ENCODE measurements around the gene SERTM2.
"Not testable (repeated sequence)": the region's sequence is repeated elsewhere in the genome, so short reads cannot be mapped to it uniquely, and the experiment has no call there.

The SERTM2 gene

DNA sequence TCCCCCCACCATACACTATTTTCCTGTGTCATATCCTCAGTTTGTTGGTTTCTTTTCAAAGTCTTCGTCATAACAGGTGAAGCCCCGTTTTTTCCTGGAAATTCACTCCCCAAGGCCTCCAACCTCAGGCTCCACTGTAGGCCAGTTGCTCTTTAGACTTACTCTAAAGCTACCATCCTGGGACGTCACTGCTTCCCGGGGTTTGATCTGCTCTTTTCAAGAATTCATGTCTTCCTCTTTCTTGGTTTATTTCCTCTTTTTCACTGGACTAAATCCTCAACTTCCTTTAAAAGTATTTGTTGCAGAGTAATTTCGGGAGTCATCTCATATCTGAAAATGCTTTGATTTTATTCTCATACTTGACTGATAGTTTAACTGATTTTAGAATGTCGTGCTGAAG lies 6.5 kb upstream of the SERTM2 start:
- no peak overlapping the region for H3K27ac ChIP-seq (ENCODE audit: low read length)
- H3K4me1 ChIP-seq (ENCODE audit: control insufficient read depth in 1 of 2, insufficient read depth in 2 of 2, low read length in 2 of 2), result no peaks in the 10 kb centered on the region
- H3K9me3 ChIP-seq (ENCODE audit: control insufficient read depth in 1 of 2, low read length in 2 of 2), result no peaks in the 10 kb centered on the region
- H3K36me3 ChIP-seq (ENCODE audit: control insufficient read depth in 1 of 2, insufficient read depth in 2 of 2, low read length in 2 of 2), result no peaks in the 10 kb centered on the region
- H3K4me3 ChIP-seq (ENCODE audit: low read depth in 1 of 2, low read length in 2 of 2), result no peak overlapping the region
- H3K27me3 ChIP-seq (ENCODE audit: low read depth, low read length), result no peaks in the 10 kb centered on the region

DNA sequence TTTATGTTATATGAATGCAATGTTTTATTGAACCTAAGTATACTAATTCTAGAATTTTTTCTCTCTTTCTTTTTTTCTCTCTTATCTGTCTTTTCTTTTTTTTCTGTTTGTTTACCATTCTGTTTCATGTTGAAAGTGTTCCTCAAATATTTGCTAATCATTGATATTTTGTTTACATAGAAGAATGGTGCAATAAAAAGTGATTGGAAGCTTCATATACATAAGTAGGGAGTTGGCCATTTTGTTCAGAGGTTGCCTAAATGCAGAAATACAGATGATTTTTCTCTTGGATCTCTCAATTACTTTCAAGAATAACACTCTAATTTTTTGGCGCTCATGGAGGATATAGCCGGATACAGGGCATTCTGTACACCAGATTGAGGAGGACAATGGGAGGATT lies 5.7 kb upstream of the SERTM2 start:
- H3K4me3 ChIP-seq (ENCODE audit: low read depth in 1 of 2, low read length in 2 of 2), result no peak overlapping the region
- no peak overlapping the region for H3K27ac ChIP-seq (ENCODE audit: low read length)
- no peaks in the 10 kb centered on the region for H3K9me3 ChIP-seq (ENCODE audit: control insufficient read depth in 1 of 2, low read length in 2 of 2)
- no peaks in the 10 kb centered on the region for H3K36me3 ChIP-seq (ENCODE audit: control insufficient read depth in 1 of 2, insufficient read depth in 2 of 2, low read length in 2 of 2)
- H3K4me1 ChIP-seq (ENCODE audit: control insufficient read depth in 1 of 2, insufficient read depth in 2 of 2, low read length in 2 of 2), result no peaks in the 10 kb centered on the region
- no peaks in the 10 kb centered on the region for H3K27me3 ChIP-seq (ENCODE audit: low read depth, low read length)

DNA sequence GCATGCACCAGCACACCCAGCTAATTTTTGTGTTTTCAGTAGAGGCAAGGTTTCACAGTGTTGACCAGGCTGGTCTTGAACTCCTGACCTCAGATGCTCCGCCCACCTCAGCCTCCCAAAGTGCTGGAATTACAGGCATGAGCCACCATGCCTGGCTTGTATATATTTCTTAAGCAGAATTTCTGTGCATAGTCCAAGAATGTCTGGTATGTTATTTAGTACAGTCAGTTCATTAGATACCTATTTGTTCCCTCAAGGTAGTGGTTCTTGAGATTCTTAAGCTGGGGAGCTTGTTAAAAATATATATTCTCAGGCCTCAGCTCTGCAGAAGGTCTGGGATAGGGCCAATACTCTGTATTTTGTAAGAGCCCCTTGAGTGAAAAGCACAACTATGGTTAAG lies 4.6 kb upstream of the SERTM2 start:
- Histone ChIP-seq H3K36me3 (ENCODE audit: control insufficient read depth in 1 of 2, insufficient read depth in 2 of 2, low read length in 2 of 2) (no peaks in the 10 kb centered on the region), H3K4me1 (ENCODE audit: control insufficient read depth in 1 of 2, insufficient read depth in 2 of 2, low read length in 2 of 2) (no peaks in the 10 kb centered on the region), H3K4me3 (ENCODE audit: low read depth in 1 of 2, low read length in 2 of 2) (no peak overlapping the region), H3K27me3 (ENCODE audit: low read depth, low read length) (no peaks in the 10 kb centered on the region), H3K27ac (ENCODE audit: low read length) (no peak overlapping the region), H3K9me3 (ENCODE audit: control insufficient read depth in 1 of 2, low read length in 2 of 2) (no peaks in the 10 kb centered on the region)

DNA sequence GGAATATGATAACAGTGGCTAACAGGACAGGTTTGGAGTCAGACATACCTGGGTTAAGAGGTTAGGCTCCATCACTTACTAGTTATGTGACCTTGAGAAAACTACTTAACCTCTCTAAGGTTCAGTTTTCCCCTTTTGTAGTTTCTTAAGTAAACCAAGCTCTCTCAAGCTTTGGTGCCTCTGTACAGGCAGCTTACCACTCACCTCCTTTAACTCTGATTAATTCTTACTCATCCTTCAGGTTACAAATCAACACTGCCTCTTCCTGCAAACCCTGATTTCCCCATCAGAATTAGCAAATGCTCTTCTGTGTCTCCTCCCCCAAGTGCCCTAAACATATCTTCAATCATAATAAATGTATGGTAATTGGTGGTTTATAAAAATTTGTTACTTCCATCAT lies 3.5 kb upstream of the SERTM2 start:
- no peaks in the 10 kb centered on the region for H3K4me1 ChIP-seq (ENCODE audit: control insufficient read depth in 1 of 2, insufficient read depth in 2 of 2, low read length in 2 of 2)
- H3K4me3 ChIP-seq (ENCODE audit: low read depth in 1 of 2, low read length in 2 of 2), result no peak overlapping the region
- H3K27me3 ChIP-seq (ENCODE audit: low read depth, low read length), result no peaks in the 10 kb centered on the region
- no peak overlapping the region for H3K27ac ChIP-seq (ENCODE audit: low read length)
- H3K9me3 ChIP-seq (ENCODE audit: control insufficient read depth in 1 of 2, low read length in 2 of 2), result no peaks in the 10 kb centered on the region
- H3K36me3 ChIP-seq (ENCODE audit: control insufficient read depth in 1 of 2, insufficient read depth in 2 of 2, low read length in 2 of 2), result no peaks in the 10 kb centered on the region

DNA sequence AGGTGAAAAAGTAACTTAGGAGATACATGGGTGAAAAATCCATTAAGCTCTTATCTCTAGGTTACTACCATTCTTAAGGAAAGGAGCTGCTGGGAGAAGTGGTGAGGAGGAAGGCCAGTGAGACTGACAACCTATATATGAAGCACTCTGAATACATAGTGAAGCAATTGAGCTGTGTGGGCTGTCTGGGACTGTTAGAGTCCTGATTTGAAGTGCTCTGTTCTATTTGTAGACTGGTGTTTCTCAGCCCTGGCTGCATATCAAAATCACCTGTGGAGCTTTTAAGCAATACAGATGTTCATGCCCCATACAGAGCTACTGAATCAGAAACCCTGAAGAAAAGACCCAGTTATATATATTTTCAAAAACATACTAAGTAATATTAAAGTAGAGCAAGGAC lies 3.9 kb downstream of the SERTM2 start:
- Histone ChIP-seq H3K36me3 (ENCODE audit: control insufficient read depth in 1 of 2, insufficient read depth in 2 of 2, low read length in 2 of 2) (no peaks in the 10 kb centered on the region), H3K4me3 (ENCODE audit: low read depth in 1 of 2, low read length in 2 of 2) (no peak overlapping the region), H3K9me3 (ENCODE audit: control insufficient read depth in 1 of 2, low read length in 2 of 2) (no peaks in the 10 kb centered on the region), H3K27me3 (ENCODE audit: low read depth, low read length) (no peaks in the 10 kb centered on the region), H3K27ac (ENCODE audit: low read length) (no peak overlapping the region), H3K4me1 (ENCODE audit: control insufficient read depth in 1 of 2, insufficient read depth in 2 of 2, low read length in 2 of 2) (no peaks in the 10 kb centered on the region)

DNA sequence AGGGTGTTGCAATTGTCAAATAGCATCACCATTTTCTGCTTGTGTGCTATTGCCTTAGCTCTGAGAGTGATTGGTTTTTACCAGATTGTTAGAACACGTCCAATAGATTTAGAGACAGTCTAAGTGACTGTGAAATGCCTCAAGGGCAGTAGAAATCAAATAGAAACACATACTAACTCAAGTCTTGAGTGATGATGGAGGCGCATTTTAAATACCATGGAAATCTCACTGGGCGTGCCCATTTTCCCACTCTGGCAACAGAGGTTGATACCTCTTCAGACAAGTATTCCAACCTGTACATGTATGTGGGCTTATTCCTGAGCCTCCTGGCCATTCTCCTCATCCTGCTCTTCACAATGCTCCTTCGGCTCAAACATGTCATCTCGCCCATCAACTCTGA lies 7.2 kb downstream of the SERTM2 start:
- Histone ChIP-seq H3K4me1 (ENCODE audit: control insufficient read depth in 1 of 2, insufficient read depth in 2 of 2, low read length in 2 of 2) (no peaks in the 10 kb centered on the region), H3K27ac (ENCODE audit: low read length) (no peak overlapping the region), H3K36me3 (ENCODE audit: control insufficient read depth in 1 of 2, insufficient read depth in 2 of 2, low read length in 2 of 2) (no peaks in the 10 kb centered on the region), H3K9me3 (ENCODE audit: control insufficient read depth in 1 of 2, low read length in 2 of 2) (no peaks in the 10 kb centered on the region), H3K4me3 (ENCODE audit: low read depth in 1 of 2, low read length in 2 of 2) (no peak overlapping the region), H3K27me3 (ENCODE audit: low read depth, low read length) (no peaks in the 10 kb centered on the region)

DNA sequence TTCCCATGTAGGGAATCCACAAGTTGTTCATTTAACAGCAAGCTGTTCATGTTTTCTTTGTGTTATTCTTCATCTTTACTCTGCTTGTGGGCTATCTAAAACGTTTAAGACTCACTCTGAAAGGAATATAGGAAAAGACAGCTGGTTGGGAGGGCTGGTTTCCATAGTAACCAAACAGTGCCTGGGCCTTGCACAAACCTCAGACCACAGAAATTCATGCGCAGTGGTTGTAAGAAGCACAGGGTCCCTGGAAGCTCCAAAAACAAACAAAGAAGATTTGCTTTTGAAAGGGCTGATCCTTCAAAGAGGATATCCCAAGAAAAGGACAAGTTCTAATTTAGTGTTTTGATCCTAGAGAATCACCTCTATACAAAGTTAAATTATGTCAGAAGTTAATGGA lies 7.8 kb downstream of the SERTM2 start:
- Histone ChIP-seq H3K27ac (ENCODE audit: low read length) (no peak overlapping the region), H3K27me3 (ENCODE audit: low read depth, low read length) (no peaks in the 10 kb centered on the region), H3K4me1 (ENCODE audit: control insufficient read depth in 1 of 2, insufficient read depth in 2 of 2, low read length in 2 of 2) (no peaks in the 10 kb centered on the region), H3K9me3 (ENCODE audit: control insufficient read depth in 1 of 2, low read length in 2 of 2) (no peaks in the 10 kb centered on the region), H3K4me3 (ENCODE audit: low read depth in 1 of 2, low read length in 2 of 2) (no peak overlapping the region), H3K36me3 (ENCODE audit: control insufficient read depth in 1 of 2, insufficient read depth in 2 of 2, low read length in 2 of 2) (no peaks in the 10 kb centered on the region)

DNA sequence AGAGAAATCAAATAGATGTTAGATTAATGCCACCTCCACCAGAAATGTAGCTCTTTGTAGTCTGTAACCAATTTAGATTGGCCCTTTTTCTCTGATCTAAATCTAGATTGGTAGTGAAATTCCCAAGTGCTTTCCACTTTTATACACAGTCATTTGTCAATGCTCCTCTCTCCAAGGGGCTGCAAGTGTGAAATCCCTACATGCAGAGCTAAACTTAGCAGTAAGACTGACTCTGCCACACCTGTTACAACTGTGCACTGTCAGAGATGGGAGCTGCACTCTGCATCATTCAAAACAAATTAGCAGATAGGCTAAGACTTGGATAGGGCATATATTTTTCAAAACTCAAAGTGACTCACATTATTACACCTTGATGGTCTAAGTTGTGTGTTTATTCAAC lies 9.1 kb downstream of the SERTM2 start:
- Histone ChIP-seq H3K27me3 (ENCODE audit: low read depth, low read length) (no peaks in the 10 kb centered on the region), H3K27ac (ENCODE audit: low read length) (no peak overlapping the region), H3K9me3 (ENCODE audit: control insufficient read depth in 1 of 2, low read length in 2 of 2) (no peaks in the 10 kb centered on the region), H3K4me1 (ENCODE audit: control insufficient read depth in 1 of 2, insufficient read depth in 2 of 2, low read length in 2 of 2) (no peaks in the 10 kb centered on the region), H3K4me3 (ENCODE audit: low read depth in 1 of 2, low read length in 2 of 2) (no peak overlapping the region), H3K36me3 (ENCODE audit: control insufficient read depth in 1 of 2, insufficient read depth in 2 of 2, low read length in 2 of 2) (no peaks in the 10 kb centered on the region)

DNA sequence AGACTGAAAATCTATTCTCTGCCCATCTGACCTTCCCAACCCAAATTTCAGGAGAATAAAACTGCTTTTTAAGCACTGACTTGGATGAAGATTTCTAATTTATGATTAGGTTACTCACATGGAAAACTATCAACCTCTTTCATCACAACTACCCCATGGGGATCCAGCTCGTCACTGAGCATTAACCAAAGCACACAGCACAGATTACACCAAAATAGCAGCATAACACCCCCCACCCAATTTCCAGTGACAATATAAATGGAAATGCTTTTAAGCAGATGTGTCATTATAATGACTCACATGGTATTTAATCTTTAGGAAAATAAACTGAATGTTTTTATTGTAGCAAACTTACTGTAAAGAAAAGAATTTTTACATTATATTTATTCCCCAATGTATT lies 9.7 kb downstream of the SERTM2 start:
- no peaks in the 10 kb centered on the region for H3K4me1 ChIP-seq (ENCODE audit: control insufficient read depth in 1 of 2, insufficient read depth in 2 of 2, low read length in 2 of 2)
- no peaks in the 10 kb centered on the region for H3K9me3 ChIP-seq (ENCODE audit: control insufficient read depth in 1 of 2, low read length in 2 of 2)
- H3K36me3 ChIP-seq (ENCODE audit: control insufficient read depth in 1 of 2, insufficient read depth in 2 of 2, low read length in 2 of 2), result no peaks in the 10 kb centered on the region
- no peak overlapping the region for H3K4me3 ChIP-seq (ENCODE audit: low read depth in 1 of 2, low read length in 2 of 2)
- no peak overlapping the region for H3K27ac ChIP-seq (ENCODE audit: low read length)
- H3K27me3 ChIP-seq (ENCODE audit: low read depth, low read length), result no peaks in the 10 kb centered on the region

DNA sequence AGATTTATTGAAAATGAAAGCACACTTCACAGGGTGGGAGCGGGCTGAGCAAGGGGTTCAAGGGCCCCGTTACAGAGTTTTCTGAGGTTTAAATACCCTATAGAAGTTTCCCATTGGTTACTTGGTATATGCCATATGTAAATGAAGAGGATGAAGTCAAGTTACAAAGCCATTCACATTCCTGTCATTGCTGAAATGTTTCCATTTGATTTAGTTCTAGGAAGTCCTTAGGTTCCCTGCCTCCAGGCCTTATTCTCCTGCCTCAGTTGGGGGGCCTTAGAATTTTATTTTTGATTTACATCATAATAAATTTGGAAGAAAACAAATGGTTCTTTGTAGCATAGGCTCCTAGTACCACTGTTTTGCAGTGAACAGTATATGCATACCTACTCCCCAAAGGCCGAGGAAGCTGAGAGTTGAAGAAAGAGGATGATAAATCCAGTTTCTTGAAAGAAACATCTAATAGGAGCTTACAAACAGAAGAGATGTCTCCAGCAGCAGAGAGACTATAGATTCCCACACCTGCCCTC lies 31.8 kb downstream of the SERTM2 start:
- H3K27me3 ChIP-seq (ENCODE audit: low read depth, low read length), result no peaks in the 10 kb centered on the region
- no peak overlapping the region for H3K27ac ChIP-seq (ENCODE audit: low read length)
- no peaks in the 10 kb centered on the region for H3K36me3 ChIP-seq (ENCODE audit: control insufficient read depth in 1 of 2, insufficient read depth in 2 of 2, low read length in 2 of 2)
- H3K4me1 ChIP-seq (ENCODE audit: control insufficient read depth in 1 of 2, insufficient read depth in 2 of 2, low read length in 2 of 2), result no peaks in the 10 kb centered on the region
- H3K9me3 ChIP-seq (ENCODE audit: control insufficient read depth in 1 of 2, low read length in 2 of 2), result no peaks in the 10 kb centered on the region
- H3K4me3 ChIP-seq (ENCODE audit: low read depth in 1 of 2, low read length in 2 of 2), result no peak overlapping the region

DNA sequence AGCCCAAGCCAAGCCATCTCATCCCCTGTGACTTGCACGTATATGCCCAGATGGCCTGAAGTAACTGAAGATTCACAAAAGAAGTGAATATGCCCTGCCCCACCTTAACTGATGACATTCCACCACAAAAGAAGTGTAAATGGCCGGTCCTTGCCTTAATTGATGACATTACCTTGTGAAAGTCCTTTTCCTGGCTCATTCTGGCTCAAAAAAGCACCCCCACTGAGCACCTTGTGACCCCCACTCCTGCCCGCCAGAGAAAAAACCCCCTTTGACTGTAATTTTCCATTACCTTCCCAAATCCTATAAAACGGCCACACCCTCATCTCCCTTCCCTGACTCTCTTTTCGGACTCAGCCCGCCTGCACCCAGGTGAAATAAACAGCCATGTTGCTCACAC lies 37.8 kb downstream of the SERTM2 start:
- not testable (repeated sequence) for H3K27me3 ChIP-seq (ENCODE audit: low read depth, low read length); H3K36me3 ChIP-seq (ENCODE audit: control insufficient read depth in 1 of 2, insufficient read depth in 2 of 2, low read length in 2 of 2); H3K4me1 ChIP-seq (ENCODE audit: control insufficient read depth in 1 of 2, insufficient read depth in 2 of 2, low read length in 2 of 2); H3K27ac ChIP-seq (ENCODE audit: low read length); H3K4me3 ChIP-seq (ENCODE audit: low read depth in 1 of 2, low read length in 2 of 2); H3K9me3 ChIP-seq (ENCODE audit: control insufficient read depth in 1 of 2, low read length in 2 of 2)

DNA sequence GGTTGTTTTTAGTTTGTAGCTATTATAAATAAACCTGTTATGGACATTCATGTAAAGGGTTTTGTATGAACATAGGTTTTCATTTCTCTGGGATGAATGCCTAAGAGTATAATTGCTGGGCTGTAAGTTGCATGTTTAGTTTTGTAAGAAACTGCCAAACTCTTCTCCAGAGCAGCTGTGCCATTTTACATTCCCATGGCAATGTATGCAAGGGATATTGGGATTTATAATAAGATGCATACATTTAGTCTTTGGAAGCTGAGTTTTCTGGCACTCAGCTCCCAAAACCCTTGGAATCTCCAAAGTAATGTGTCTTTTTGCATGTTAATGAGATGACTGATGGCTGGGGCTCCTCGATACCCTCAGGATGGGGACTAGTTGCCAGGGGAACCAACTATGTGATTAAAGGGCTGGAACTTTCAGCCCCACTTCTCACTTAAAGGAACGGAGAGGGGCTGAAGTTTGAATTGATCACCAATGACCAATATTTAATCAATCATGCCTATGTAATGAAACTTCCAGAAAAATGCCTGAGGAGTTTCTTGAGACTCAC lies 44.0 kb downstream of the SERTM2 start:
- H3K27me3 ChIP-seq (ENCODE audit: low read depth, low read length), result no peaks in the 10 kb centered on the region
- H3K9me3 ChIP-seq (ENCODE audit: control insufficient read depth in 1 of 2, low read length in 2 of 2), result no peaks in the 10 kb centered on the region
- no peak overlapping the region for H3K4me3 ChIP-seq (ENCODE audit: low read depth in 1 of 2, low read length in 2 of 2)
- H3K27ac ChIP-seq (ENCODE audit: low read length), result no peak overlapping the region
- no peaks in the 10 kb centered on the region for H3K36me3 ChIP-seq (ENCODE audit: control insufficient read depth in 1 of 2, insufficient read depth in 2 of 2, low read length in 2 of 2)
- H3K4me1 ChIP-seq (ENCODE audit: control insufficient read depth in 1 of 2, insufficient read depth in 2 of 2, low read length in 2 of 2), result no peaks in the 10 kb centered on the region
